Measurements from ENCODE around the gene RAB3GAP2.
"Not testable (repeated sequence)": the region's sequence is repeated elsewhere in the genome, so short reads cannot be mapped to it uniquely, and the experiment has no call there.

Gene RAB3GAP2

GRCh38 chr1:220272047-220272840 lies at the start of gene RAB3GAP2:
RAB3GAP2 (minus strand) TSS chr1:220272453; CDS start chr1:220272337, 116 bp downstream.
- Histone ChIP-seq H3K4me2 (peak within 1 kb of the TSS; percentile 79 to 93 (median 88)), H3K9ac (peak within 1 kb of the TSS; percentile 81 to 96 (median 91)), H4K20me1 (peaks cover 0 to 17% (median 6%) of the 10 kb centered on the region in 11 experiments; a peak in 9 of 22 replicates), H3K27ac (peak within 1 kb of the TSS; percentile 81 to 97 (median 90)), H3K9me3 (replicated peaks in 1 of 11) (peaks cover 0 to 12% (median 5%) of the 10 kb centered on the region in 11 experiments; a peak in 15 of 22 replicates), H3K4me1 (peaks cover 20 to 31% (median 27%) of the 10 kb centered on the region in 10 experiments), H3K36me3 (peaks cover 26 to 31% (median 29%) of the 10 kb centered on the region in 11 experiments), H3K27me3 (no peaks in the 10 kb centered on the region), H3K4me3 (peak within 1 kb of the TSS; percentile 81 to 96 (median 89))
- TF ChIP-seq Cebpa-rat (IDR thresholded peaks at IDR 0.05) = no peak

- Histone ChIP-seq H3K27me3 (no peaks in the 10 kb centered on the region), H3K4me1 (peaks cover 0 to 7% (median 0%) of the 10 kb centered on the region in 10 experiments; a peak in 4 of 20 replicates), H4K20me1 (no peaks in the 10 kb centered on the region), H3K27ac (no peak overlapping the region), H3K9ac (no peak overlapping the region), H3K4me2 (no peak overlapping the region), H3K36me3 (no peaks in the 10 kb centered on the region), H3K4me3 (no peak overlapping the region), H3K9me3 (replicated peaks in 1 of 11) (no peaks in the 10 kb centered on the region)
- no peak for TF ChIP-seq Cebpa-rat (IDR thresholded peaks at IDR 0.05)
These were observed 49.5 kb upstream of the RAB3GAP2 start for GRCh38 chr1:220321758-220322157.

- no peaks in the 10 kb centered on the region for H4K20me1 ChIP-seq
- H3K36me3 ChIP-seq = no peaks in the 10 kb centered on the region
- no peak for TF ChIP-seq Cebpa-rat (IDR thresholded peaks at IDR 0.05)
- no peak overlapping the region for H3K9ac ChIP-seq
- no peak overlapping the region for H3K4me2 ChIP-seq
- H3K27me3 ChIP-seq = no peaks in the 10 kb centered on the region
- H3K27ac ChIP-seq = no peak overlapping the region
- no peak overlapping the region for H3K4me3 ChIP-seq
- peaks cover 0 to 7% (median 0%) of the 10 kb centered on the region in 10 experiments; a peak in 4 of 20 replicates for H3K4me1 ChIP-seq
- no peaks in the 10 kb centered on the region for H3K9me3 ChIP-seq (replicated peaks in 1 of 11)
These were observed 48.5 kb upstream of the RAB3GAP2 start for GRCh38 chr1:220320709-220321108.

GRCh38 chr1:220318673-220319072 lies 46.4 kb upstream of the RAB3GAP2 start:
- Histone ChIP-seq H4K20me1 (no peaks in the 10 kb centered on the region), H3K4me2 (no peak overlapping the region), H3K27me3 (no peaks in the 10 kb centered on the region), H3K9ac (no peak overlapping the region), H3K4me1 (no peaks in the 10 kb centered on the region), H3K27ac (no peak overlapping the region), H3K9me3 (replicated peaks in 1 of 11) (no peaks in the 10 kb centered on the region), H3K4me3 (no peak overlapping the region), H3K36me3 (no peaks in the 10 kb centered on the region)
- no peak for TF ChIP-seq Cebpa-rat (IDR thresholded peaks at IDR 0.05)

- Histone ChIP-seq H4K20me1 (no peaks in the 10 kb centered on the region), H3K27me3 (no peaks in the 10 kb centered on the region), H3K4me2 (no peak overlapping the region), H3K4me1 (no peaks in the 10 kb centered on the region), H3K27ac (no peak overlapping the region), H3K9ac (no peak overlapping the region), H3K4me3 (no peak overlapping the region), H3K36me3 (no peaks in the 10 kb centered on the region), H3K9me3 (replicated peaks in 1 of 11) (no peaks in the 10 kb centered on the region)
- TF ChIP-seq Cebpa-rat (IDR thresholded peaks at IDR 0.05) = no peak
These were observed 44.9 kb upstream of the RAB3GAP2 start for GRCh38 chr1:220317161-220317560.

GRCh38 chr1:220316305-220316704 lies 44.1 kb upstream of the RAB3GAP2 start:
- Histone ChIP-seq H3K4me3 (no peak overlapping the region), H3K27me3 (no peaks in the 10 kb centered on the region), H4K20me1 (no peaks in the 10 kb centered on the region), H3K4me1 (no peaks in the 10 kb centered on the region), H3K4me2 (no peak overlapping the region), H3K9ac (no peak overlapping the region), H3K36me3 (no peaks in the 10 kb centered on the region), H3K9me3 (replicated peaks in 1 of 11) (no peaks in the 10 kb centered on the region), H3K27ac (no peak overlapping the region)
- no peak for TF ChIP-seq Cebpa-rat (IDR thresholded peaks at IDR 0.05)

- H3K36me3 ChIP-seq = no peaks in the 10 kb centered on the region
- no peak overlapping the region for H3K27ac ChIP-seq
- TF ChIP-seq Cebpa-rat (IDR thresholded peaks at IDR 0.05) = no peak
- H3K9me3 ChIP-seq (replicated peaks in 1 of 11) = no peaks in the 10 kb centered on the region
- H3K4me3 ChIP-seq = no peak overlapping the region
- no peaks in the 10 kb centered on the region for H3K27me3 ChIP-seq
- no peaks in the 10 kb centered on the region for H3K4me1 ChIP-seq
- no peaks in the 10 kb centered on the region for H4K20me1 ChIP-seq
- H3K4me2 ChIP-seq = no peak overlapping the region
- no peak overlapping the region for H3K9ac ChIP-seq
These were observed 43.0 kb upstream of the RAB3GAP2 start for GRCh38 chr1:220315070-220315839.

- no peaks in the 10 kb centered on the region for H3K9me3 ChIP-seq (replicated peaks in 1 of 11)
- no peak overlapping the region for H3K27ac ChIP-seq
- TF ChIP-seq Cebpa-rat (IDR thresholded peaks at IDR 0.05) = no peak
- H3K4me1 ChIP-seq = no peaks in the 10 kb centered on the region
- no peak overlapping the region for H3K9ac ChIP-seq
- H3K4me3 ChIP-seq = no peak overlapping the region
- H3K27me3 ChIP-seq = no peaks in the 10 kb centered on the region
- no peaks in the 10 kb centered on the region for H3K36me3 ChIP-seq
- H3K4me2 ChIP-seq = no peak overlapping the region
- H4K20me1 ChIP-seq = no peaks in the 10 kb centered on the region
These were observed 41.3 kb upstream of the RAB3GAP2 start for GRCh38 chr1:220313576-220313975.

- not testable (repeated sequence) for H3K36me3 ChIP-seq; H3K27me3 ChIP-seq; H4K20me1 ChIP-seq; H3K4me3 ChIP-seq; H3K4me1 ChIP-seq; H3K9me3 ChIP-seq (replicated peaks in 1 of 11); H3K9ac ChIP-seq; H3K27ac ChIP-seq; H3K4me2 ChIP-seq
These were observed 37.9 kb upstream of the RAB3GAP2 start for GRCh38 chr1:220310147-220310546.
